ENCODE results near the gene TEKT2.

Gene TEKT2

GRCh38 chr1:36135796-36136195 is 51.9 kb downstream of the TEKT2 start:
- TF ChIP-seq KLF9 (tag by site-specific recombination; IDR thresholded peaks at IDR 0.05; ENCODE audit: low read depth) (no peak), ZNF776 (tag by site-specific recombination; IDR thresholded peaks at IDR 0.05; ENCODE audit: borderline replicate concordance) (no peak), OVOL3 (tag by site-specific recombination; IDR thresholded peaks at IDR 0.05) (no peak), IKZF3 (tag by site-specific recombination; IDR thresholded peaks at IDR 0.05) (no peak), ZBTB8A (tag by site-specific recombination; IDR thresholded peaks at IDR 0.05) (no peak), KLF7 (tag by site-specific recombination; IDR thresholded peaks at IDR 0.05; ENCODE audit: borderline replicate concordance) (no peak), ZNF148 (tag by site-specific recombination; IDR thresholded peaks at IDR 0.05; ENCODE audit: borderline replicate concordance) (no peak), ZNF830 (tag by site-specific recombination; IDR thresholded peaks at IDR 0.05; ENCODE audit: low read depth) (no peak), ZNF146 (tag by site-specific recombination; IDR thresholded peaks at IDR 0.05) (no peak), ZNF121 (tag by site-specific recombination; IDR thresholded peaks at IDR 0.05) (no peak), AEBP2 (tag by site-specific recombination; IDR thresholded peaks at IDR 0.05; ENCODE audit: borderline replicate concordance) (no peak), ZNF223 (tag by site-specific recombination; IDR thresholded peaks at IDR 0.05) (no peak), ZNF670 (tag by site-specific recombination; IDR thresholded peaks at IDR 0.05; ENCODE audit: low read depth) (no peak), ZNF138 (tag by site-specific recombination; IDR thresholded peaks at IDR 0.05; ENCODE audit: borderline replicate concordance) (no peak), ZNF114 (tag by site-specific recombination; IDR thresholded peaks at IDR 0.05) (no peak), CTCF (tag by site-specific recombination; IDR thresholded peaks at IDR 0.05) (no peak), ZFP3 (tag by site-specific recombination; IDR thresholded peaks at IDR 0.05; ENCODE audit: low read depth) (no peak), ZNF404 (tag by site-specific recombination; IDR thresholded peaks at IDR 0.05) (no peak), ZNF777 (tag by site-specific recombination; IDR thresholded peaks at IDR 0.05; ENCODE audit: borderline replicate concordance) (no peak), ZNF16 (tag by site-specific recombination; IDR thresholded peaks at IDR 0.05; ENCODE audit: low read depth) (no peak)
- Histone ChIP-seq H3K4me3 (ENCODE audit: low read depth, low read length) (no peak overlapping the region), H3K36me3 (ENCODE audit: control insufficient read depth in 2 of 2, insufficient read depth in 1 of 2, low read length in 2 of 2) (peaks cover 0 to 46% of the 10 kb centered on the region in 2 experiments; a peak in 2 of 3 replicates), H3K9me3 (ENCODE audit: control insufficient read depth, insufficient read depth, low read depth, low read length) (no peaks in the 10 kb centered on the region), H3K4me1 (ENCODE audit: control insufficient read depth, insufficient read depth, low read length) (no peaks in the 10 kb centered on the region), H3K27ac (ENCODE audit: extremely low read depth, low read depth, low read length) (no peak overlapping the region)
- ChIA-PET CTCF (interaction anchor here (0.9 to 7.2 kb wide), 10 partner anchors 9 to 286 kb away, joined by 3 to 156 read pairs (median 6); partner anchors contain the start of gene TRAPPC3), POLR2A (interaction anchor here (0.8 to 1.4 kb wide), 2 partner anchors 11 to 13 kb away, joined by 3 read pairs; no protein-coding TSS in a partner anchor)

GRCh38 chr1:36136535-36136934 is 52.6 kb downstream of the TEKT2 start:
- Histone ChIP-seq H3K36me3 (ENCODE audit: control insufficient read depth in 2 of 2, insufficient read depth in 1 of 2, low read length in 2 of 2) (peaks cover 0 to 49% of the 10 kb centered on the region in 2 experiments; a peak in 2 of 3 replicates), H3K9me3 (ENCODE audit: control insufficient read depth, insufficient read depth, low read depth, low read length) (no peaks in the 10 kb centered on the region), H3K4me3 (ENCODE audit: low read depth, low read length) (no peak overlapping the region), H3K4me1 (ENCODE audit: control insufficient read depth, insufficient read depth, low read length) (no peaks in the 10 kb centered on the region), H3K27ac (ENCODE audit: extremely low read depth, low read depth, low read length) (no peak overlapping the region)
- ChIA-PET POLR2A (interaction anchor here (1.4 kb wide), 1 partner anchor 12 kb away, joined by 3 read pairs; no protein-coding TSS in a partner anchor), CTCF (interaction anchor here (0.6 to 7.2 kb wide), 4 partner anchors 13 to 285 kb away, joined by 3 to 156 read pairs (median 10); partner anchors contain the start of gene TRAPPC3)
- TF ChIP-seq ZNF626 (tag by site-specific recombination; IDR thresholded peaks at IDR 0.05) (no peak), WT1 (tag by site-specific recombination; IDR thresholded peaks at IDR 0.05) (no peak), ZNF518A (tag by site-specific recombination; conservative IDR thresholded peaks at IDR 0.05; ENCODE audit: low read depth) (no peak), ZXDB (tag by site-specific recombination; IDR thresholded peaks at IDR 0.05) (no peak), ZNF155 (tag by site-specific recombination; IDR thresholded peaks at IDR 0.05) (no peak), ZNF175 (tag by site-specific recombination; IDR thresholded peaks at IDR 0.05) (no peak)

Measured in HEK293 (cell line).